GM21423 (cell line): ENCODE results near the gene BCAS1.

Experiments
- ATAC-seq: cut with Tn5 transposase; IDR thresholded peaks from one replicate; pipeline ENCODE4 v1.9.1; 2021; ENCODE audit warnings: mild to moderate bottlenecking, moderate library complexity; ENCODE audit not compliant: unreplicated experiment

The BCAS1 gene

DNA sequence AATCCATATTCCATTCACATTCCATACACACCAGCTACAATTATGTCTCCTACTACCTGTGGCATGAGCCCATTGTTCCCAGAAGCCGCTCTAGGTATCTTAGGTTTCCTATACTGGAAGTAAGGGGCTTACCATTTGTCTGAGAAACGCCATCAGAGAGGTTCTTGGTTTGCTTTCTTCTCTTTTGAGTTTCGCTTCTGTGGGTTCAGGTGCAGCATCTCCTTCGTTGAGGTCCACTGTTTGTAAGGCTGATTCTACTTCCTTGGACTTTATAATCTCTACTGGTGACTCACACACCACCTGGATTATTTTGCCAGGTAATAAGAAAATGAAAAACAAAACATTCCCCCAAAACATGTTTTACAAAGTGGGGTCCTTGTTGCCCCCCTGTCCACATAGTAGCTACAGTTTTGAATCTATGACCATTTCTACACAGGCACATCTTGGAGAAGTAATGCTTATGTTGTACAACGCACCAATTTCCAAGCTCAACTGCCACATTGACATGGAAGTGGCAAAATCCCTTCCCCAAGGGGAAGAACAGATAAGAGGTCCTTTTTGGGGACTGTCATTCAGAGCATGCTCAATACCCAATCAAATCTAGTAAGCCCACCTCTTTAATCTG lies 103.5 kb downstream of the BCAS1 start:
- no peak for ATAC-seq

DNA sequence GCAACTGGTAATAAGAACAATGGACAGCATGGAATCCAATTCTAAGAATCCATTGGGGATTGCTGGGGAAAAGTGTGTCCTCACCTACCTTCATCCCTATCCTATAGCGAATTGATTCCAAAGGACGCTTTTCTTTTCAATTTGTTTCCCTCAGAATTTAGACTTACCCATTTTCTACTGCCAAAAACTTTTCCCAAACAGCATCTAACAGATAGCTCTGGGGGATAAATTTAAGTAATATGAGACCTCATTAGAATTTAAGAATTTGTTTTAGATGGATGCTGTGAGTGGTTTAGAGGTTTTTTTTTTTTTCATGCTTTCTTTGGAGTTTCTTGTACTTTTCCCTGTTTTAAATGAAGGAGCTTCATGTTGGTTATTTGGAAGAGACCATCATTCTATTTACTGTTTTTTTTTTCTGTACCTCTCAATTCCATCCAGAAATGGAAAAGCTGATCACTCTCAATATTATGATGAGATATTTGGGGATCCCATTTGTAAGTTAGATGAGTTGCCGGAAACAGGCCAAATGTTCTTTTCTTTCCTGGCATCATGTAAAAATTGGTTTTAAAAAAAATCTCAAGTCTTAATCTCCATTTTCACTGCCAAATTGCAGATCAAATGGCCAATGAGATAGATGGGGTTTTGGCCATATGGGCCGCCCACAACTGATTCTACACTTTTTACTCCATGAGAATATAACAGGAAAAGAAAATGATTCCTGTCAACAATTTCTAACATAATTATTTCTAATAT lies 105.7 kb downstream of the BCAS1 start:
- no peak for ATAC-seq

DNA sequence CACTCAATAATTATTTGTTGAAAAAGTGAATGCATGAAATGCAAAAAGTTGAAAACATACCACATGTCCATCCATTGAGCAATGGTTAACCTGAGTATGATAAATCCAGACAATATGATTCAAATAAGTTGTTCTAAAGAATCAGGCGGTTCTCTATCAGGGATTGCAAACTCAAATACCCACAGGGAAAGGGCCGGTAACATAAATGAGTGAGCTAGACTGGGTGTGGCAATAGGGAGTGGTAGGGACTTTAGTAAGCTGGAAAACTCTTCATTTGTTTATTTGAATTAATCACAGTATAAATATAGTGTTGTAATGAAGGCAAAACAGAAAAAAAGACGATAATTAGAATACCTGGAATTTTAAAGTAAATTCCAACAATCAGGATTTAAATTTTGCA lies 106.3 kb downstream of the BCAS1 start:
- ATAC-seq = no peak

DNA sequence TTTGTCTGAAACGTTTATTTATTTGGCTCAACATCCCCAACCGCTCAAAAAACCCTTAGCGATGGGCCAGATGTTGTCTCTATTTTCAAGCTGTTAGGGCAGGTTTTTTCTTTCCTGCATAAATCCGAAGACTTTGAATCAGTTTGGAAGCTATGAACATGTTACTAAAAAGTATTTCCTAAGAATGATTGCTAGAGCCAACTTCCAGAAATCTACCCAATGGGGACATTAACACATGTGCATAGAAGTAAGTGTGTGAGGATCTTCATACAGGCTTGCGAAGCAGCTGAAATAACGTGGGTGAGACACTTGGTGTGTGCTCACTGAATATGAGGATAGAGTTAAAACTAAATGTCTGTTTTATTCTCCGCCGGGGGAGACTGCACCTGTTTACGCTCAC lies 106.8 kb downstream of the BCAS1 start:
- no peak for ATAC-seq

DNA sequence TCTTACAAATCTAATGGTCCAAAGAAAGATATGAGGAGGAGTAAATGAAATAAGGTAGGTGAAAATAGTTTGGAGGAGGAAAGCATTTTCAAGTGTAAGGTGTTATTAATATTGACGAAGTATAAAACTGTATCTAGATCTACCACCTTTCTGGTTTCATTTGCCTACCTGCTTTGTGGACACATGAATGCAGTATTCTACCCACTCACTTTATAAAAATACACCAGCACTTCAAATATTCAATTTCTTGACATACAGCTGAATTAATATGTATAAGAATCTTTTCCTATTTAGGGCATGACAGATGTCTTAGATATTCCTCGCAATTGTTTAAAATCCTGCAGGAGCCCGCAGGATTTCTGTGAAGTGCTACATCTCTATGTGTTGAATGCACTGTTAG lies 108.0 kb downstream of the BCAS1 start:
- no peak for ATAC-seq

DNA sequence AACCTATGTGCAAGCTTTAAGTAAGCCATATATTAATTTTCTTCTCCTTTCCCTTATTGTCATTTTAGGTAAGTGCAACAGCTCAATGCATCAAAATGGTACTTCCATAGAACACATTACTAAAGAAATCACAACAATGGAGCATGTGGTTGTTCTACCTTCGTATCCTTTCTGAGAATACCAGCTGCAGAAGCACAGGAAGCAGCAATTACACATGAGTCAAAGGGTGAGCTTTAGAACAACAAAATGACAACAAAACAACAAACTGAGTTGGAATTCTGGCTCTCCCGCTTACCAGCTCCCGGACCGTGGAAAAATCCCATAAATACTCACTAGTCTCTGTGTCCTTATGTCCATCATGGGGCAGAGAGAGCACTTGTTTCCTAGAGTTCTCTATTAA lies 108.9 kb downstream of the BCAS1 start:
- ATAC-seq = no peak

DNA sequence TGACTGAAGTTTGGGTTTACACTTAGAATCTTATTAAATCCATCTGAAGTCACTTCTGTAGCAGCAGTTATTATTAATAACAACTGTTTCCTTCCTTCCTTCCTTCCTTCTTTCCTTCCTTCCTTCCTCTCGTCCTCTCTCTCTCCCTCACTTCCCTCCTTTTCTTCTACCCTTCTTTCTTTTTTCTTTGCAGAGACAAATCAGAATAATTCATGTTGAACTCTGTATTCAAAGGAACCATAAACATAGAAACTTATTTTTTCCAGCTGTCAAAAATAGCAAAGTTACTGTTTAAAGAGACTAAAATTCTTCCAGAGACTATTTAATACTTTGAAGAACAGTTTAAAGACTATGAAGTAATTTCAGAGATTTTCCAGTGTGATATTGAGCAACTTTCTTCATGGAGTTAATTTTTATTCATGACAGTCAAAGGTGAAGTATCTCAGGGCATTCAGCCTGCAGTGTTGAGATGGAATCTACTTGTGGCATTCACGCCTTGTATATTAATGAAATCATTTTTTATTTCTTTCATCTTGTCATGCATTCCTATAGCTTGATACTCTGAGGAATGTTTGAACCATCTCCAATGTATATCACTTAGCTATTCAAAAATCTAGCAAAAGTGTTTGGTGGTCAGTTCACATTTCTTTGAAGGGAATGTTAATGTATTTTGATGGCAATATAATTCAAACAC lies 109.7 kb downstream of the BCAS1 start:
- no peak for ATAC-seq

DNA sequence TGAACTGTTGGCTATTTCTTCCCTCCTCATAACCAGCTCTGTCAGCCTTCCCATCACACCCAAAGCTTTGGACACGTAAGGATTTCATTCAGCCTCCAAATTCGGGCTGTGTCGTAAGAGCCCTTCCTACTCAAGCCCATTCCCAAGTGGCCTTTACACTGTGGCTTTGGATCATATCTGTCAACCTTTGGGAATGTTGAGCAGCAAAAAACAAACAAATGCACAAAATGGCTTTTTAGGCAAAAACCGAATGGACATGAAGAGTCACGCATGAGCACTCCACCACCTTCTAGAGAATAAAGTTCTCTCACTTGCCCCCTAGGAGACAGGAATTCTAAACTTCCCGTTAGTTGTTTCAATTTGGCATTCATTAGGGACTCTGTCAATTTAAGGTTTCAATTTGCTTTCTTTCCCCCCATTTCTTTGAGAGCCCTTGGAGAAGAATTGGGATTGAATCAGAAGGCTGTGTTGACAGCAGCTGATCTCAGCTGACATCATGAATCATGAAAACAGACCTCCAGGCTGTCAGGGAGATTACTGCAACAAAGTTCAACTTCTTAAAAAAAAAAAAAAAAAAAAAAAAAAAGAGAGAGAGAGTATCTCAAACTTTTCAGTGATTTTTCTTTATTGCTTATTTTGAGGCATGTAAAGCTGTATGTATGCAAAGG lies 110.3 kb downstream of the BCAS1 start:
- no peak for ATAC-seq

DNA sequence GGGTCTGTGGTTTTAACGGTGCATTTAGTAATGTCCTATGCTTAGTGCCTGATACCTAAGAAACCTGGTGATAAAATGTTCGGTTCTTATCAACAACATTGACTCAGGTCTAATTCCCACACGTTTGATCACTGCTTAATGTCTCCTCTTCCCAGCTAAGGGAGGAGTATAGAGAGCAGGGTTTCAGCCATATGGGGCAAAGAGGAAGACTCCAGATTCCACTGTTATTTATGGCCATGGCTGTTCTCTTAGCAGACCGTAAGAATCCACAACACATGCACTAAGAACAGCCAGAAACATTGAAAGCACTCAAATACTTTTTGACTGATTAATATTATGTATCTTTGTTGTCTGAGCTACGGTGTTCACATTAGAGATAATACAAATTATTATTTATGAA lies 112.1 kb downstream of the BCAS1 start:
- no peak for ATAC-seq

DNA sequence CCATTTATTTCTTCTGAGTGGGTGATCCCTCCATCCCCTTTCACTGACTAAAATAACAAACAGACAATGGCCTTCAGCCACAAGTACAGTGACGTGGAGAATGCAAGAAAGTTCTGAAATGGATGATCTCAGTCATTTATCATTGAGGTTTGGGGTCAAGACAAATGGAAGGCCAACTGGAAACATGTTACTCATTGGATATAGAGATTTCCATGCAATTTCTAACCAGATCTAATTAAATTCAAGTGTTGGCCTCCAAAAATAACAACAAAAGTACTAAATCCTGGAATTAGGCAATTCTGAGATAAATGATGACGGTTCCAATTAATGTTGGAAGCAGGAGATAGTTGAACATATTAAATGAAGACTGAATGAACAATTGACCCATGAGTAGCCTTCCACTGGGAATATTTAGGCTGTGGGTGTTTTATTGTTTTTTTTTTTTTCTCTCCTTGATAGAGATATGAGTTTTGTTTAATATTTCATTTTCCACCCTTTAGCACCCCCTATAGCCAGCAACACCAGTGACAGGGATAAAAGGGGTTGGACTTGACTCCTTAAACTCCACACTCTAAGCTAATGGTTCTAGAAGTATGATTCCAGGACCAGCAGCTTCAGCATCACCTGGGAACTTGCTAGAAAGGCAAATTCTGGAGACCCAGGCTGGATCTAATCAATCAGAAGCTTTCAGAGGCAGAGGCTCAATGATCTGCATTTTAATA lies 112.8 kb downstream of the BCAS1 start:
- no peak for ATAC-seq

DNA sequence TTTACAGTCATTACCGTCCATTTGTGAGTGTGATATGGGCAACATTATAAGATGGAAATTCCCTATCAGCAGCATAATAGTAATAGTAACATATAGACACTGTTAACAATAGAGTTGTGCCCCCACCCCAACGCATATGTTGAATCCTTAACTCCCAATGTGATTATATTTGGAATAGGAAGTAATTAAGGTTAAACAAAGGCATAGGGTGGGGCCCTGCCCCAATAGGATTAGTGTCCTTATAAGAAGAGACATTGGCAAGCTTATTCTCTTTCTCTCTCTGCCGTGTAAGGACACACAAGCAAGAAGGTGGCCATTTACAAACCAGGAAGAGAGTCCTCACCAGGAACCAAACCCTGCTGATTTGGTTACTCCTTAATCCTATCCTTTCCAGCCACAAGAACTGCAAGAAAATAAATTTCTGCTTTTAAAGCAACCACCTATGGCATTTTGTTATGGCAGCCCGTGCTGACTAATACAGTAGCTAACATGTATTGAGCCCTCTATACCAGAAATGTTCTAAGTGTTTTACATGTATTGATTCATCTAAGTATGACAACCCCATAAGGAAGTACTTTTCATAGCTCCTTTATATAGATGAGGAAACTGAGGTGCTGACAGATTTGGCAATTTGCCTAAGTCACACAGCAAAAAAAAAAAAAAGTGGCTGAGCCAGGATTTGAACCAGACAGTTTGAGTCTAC lies 114.2 kb downstream of the BCAS1 start:
- ATAC-seq = no peak

DNA sequence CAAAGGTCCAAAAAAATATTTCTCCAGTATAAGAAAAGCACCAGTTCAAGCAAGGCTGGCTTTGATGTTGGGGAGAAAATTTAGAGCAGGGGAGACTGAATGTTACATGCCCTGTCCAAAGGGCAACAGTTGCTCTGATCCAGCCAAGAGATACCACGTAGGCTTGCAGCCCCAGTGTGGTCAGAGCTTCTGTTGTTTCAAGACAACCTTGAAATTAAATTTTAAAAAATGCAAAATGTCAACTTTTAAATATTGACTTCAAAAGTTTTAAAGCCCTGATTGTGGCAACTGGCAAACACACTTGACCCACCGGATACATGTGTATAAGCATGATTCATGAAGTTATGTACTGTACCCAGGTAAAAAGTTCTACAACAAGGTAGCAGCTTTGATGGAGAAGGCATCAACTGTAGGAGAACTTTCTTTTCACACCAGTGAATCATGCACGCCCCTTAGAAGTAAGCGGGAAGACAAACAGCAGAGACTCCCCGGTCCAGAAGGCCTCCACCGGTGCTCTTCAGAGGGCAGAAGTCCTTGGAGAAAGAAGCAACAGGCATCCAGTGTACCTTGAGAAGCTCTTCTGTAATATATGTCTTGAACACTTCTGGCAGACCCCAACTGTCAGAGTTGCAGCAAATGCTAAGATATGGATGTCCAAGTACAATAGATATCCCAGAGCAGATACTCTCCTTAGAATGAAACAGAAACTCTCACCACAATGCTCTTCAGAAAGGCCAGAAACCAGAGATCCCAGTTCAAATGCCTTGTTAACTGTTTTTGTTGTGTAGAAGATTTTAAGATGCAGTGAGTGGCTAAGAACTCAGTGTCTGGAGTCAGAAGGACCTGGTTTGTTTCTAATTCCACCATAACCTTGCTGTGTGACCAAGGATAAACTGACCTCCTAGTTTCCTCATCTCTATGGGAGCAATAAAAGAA lies 115.4 kb downstream of the BCAS1 start:
- no peak for ATAC-seq

DNA sequence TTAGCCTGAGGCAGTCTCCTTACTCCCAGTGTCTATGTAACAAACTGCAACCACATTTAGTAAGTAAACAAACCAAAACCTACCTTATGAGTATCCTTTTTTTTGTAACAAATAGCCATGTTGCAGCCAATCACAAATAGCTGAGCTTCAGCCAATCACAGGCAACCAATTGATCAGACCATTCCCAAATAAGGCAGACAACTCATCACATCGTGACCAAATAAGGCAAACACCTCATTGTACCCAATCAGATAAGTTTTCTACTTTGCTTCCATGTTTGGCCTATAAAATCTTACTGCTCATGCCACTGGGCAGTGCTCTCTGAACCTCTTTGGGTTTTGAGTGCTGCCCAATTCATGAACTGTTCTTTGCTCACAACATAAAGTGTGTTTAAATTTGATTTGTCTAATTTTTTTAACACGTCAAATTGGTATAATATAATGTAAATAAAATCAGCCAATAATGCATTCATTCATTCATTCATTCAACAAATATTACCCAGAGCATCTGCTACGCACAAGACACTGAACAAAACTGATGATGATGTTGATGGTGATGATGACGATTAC lies 117.8 kb downstream of the BCAS1 start:
- ATAC-seq = no peak

DNA sequence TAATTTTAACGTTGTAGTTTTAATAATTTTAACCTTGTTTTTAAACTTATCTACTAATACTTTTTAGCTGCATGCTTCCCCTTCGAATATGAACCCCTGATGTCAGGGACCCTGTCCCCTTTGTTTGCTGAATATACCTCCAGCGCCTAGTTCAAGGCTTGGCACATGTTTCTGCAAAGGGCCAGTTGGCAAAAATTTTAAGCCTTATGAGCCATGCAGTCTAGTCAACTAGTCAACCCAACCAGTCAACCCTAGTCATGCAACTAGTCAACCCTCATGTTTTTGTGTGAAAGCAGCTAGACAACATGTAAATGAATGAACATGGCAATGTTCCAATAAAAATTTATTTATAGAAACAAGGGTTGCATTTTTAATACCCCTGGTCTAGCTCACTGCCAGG lies 119.8 kb downstream of the BCAS1 start:
- ATAC-seq = no peak

DNA sequence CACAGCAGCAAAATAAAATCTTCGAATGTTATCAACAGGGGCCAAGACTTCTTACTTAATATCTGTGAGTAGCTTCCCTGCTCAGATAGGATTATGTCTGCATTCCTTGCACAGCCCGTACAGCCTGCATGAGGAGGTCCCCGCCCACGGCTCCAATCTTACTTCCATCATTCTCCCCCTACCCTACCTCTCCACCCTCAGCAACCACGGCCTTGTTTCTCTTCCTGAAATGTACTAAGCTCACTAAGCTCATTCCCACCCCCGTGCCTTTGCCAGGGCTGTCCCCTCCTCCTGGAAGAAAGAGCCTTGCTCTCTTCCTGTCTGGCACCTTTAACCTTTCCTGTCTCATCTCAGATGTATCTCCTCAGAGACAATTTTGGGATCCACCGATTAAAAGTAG lies 120.4 kb downstream of the BCAS1 start:
- no peak for ATAC-seq

DNA sequence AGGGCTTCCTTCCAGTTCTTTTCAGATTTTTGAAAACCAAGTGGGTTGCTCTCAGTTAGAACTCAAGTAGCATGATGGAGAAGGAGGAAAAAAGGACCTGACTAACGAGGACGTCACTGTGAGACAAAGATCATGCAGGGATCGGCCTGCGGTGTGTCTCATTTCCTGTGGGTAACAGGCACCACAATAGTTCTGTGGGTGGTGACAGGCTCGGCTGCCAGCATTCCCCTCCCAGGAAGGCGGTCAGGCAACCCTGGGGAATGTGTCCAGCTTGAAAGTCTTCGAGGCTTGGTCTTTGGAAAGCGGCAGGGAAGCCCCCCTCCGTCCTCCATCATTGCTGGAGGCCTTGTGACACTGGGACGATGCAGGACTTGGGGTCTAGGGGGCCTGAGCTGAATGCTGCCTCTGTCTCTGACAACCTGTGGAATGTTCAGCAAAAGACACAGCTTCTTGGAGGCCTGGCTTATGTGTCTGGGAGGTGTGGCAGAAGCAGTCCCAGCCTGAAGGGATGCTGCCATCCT lies 121.0 kb downstream of the BCAS1 start:
- ATAC-seq = peak; percentile 92

DNA sequence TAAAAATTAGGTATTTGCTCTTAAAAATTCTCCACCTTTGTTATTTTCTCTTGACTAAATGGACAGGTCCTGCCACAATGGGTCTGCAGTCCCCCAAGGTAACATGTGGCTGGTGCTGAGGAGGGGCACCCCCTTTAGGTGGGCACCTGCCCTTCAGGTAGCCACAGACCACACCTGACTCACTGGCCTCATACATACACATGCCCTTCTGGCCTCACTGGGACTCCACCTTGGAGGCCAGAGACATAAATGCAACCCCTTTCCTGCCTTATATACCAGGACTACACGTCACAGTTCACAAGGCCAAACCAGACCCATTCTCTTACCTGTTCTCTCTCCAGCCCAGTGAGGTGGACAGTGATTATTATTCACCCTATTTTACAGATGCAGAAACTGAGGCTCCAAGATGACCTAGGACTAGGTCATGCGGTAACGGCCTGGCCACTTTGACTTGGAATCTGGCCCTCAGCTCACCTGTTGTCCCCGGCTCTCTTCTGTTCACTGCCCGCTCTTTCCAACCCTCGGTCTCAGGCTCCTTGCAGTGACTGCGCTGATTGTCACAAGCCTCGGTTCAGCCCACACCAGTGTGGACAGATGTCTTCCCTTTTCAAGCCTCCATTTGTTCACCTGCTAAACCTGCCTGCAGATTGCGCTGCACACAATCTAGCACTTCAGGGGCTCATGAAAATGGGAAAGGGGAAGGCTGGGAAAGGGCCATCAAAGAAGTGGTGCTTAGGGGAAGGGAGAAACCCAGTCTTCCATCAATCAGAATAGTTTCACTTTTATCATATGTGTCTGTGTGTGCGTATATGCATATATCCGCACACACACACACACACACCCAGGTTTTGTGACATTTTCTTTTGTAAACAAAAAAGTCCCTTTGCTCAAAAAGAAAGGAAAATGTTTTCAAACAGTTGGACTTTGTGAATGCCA lies 121.7 kb downstream of the BCAS1 start:
- peak; percentile 15 for ATAC-seq
